GM21576 (cell line): ENCODE measurements around the gene GRIK4.
A peak's percentile ranks its signal among the peaks of the same experiment; 100 is the strongest.

Experiments
- ATAC-seq: cut with Tn5 transposase; IDR thresholded peaks from one replicate; pipeline ENCODE4 v1.9.1; 2021; ENCODE audit warnings: mild to moderate bottlenecking, moderate library complexity; ENCODE audit not compliant: unreplicated experiment

Gene GRIK4

DNA sequence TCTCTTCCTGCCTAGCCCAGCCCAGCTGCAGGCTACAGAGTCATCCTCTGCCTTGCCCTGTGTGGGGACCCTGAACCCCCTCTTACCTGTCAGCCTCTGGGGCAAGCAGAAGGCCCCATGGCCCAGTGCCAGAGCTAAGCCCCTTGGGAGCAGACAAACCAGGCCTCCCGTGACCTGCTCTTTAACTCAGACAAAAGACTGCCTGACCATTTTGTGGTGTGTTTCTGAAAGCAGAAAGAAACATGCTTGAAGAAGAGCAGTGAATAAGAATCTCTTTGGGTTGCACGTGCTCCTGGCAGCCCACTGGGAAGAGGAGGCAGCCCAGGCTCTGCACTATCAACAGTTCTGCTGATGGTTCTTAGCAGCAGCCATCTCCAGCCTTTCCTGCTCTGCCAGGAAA is 118.6 kb downstream of the GRIK4 start:
- ATAC-seq: no peak

GRCh38 chr11:120632579-120632978 is 121.0 kb downstream of the GRIK4 start:
- no peak for ATAC-seq

- no peak for ATAC-seq
These were observed 122.3 kb downstream of the GRIK4 start for GRCh38 chr11:120633616-120634393.

GRCh38 chr11:120634706-120635105 is 123.2 kb downstream of the GRIK4 start:
- no peak for ATAC-seq

DNA sequence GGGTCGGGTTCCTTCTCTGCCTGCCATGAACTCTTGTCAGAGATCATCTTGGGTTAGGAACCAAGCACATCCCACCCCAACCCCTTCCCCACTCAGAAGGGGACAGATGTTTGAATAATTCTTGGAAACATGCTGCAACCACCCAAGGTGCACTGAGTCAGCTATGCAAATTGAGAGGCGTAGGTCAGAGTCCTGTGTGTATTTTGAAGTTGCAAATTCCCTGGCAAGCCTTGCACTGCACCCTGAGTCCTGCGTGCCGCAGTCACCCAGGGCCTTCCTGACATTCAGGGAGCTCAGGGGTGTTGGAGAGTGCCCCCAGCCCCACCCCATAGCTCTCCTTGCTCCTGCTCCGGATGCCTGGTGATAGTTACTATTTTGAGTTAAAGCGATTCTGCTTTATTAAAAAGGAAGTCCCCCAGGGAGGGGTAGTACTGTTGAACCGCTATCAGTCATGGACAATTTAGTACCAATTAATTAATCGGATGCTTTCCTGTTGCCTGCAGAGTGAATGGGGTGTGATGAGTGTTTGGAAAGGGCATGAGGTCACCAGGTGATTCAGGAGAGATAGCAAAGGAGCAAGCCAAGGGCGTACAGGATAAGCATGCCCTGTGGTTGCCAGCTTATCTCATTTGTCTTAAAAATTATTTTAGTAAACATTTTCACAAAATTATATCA is 123.7 kb downstream of the GRIK4 start:
- no peak for ATAC-seq

DNA sequence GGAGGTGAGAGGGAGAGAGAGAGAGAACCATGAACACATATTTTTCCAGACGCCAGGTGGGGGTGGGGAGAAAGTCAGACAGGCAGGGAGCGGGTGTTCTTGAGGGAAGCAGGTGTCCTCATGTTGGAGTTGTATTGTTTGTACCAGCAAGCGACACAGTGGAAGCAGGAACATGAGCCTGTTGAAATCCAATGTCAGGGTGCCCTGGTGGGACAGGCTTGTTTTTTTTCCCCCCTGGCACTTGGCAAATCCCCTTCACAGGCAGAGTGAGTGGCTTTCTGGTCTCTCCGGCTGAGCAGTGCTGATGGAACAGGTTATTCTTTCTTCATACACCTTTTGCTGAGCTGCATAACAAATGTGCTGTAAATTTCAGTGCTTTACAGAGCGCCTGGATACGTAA is 125.6 kb downstream of the GRIK4 start:
- ATAC-seq: no peak

GRCh38 chr11:120642196-120642894 is 130.8 kb downstream of the GRIK4 start:
- ATAC-seq: no peak

GRCh38 chr11:120643284-120643683 is 131.7 kb downstream of the GRIK4 start:
- no peak for ATAC-seq

GRCh38 chr11:120645639-120646038 is 134.1 kb downstream of the GRIK4 start:
- ATAC-seq: no peak

DNA sequence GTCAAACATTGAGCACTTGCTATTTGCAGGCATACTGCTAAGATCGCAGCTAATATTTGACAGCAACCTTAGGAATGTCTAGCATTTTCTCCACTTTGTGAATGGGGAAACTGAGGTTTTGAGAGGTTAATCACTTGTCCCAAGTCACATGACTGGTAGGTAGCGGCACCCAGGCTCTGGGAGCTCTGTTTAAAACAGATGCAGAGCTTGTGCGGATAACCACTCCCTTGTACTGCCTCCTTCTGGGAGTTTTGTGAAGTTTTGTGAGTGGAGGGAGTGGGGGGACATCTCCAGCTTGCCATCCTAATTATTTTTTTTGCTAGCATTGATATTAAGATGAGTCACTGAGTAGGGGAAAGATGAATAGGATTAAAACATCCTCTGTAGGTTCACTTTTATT is 134.7 kb downstream of the GRIK4 start:
- ATAC-seq: no peak

DNA sequence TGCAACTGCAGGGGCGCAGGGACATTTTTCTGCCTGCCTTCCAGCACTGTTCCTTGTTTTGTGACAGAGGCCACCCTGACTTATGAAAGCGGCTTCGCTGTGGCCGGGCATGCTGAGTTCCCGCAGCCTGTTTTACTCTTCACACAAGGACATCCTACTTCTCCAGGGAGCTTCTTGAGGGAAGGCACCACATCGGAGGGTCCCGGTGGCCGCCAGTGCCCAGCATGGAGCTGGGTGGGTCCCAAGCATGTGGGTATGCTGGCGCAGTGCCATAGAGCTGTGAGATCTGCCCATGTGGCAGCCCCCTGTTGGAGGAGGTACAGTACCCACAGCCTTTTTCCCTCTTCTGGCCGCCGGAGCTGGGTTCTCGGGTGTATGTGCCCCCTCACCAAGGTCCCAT is 136.1 kb downstream of the GRIK4 start:
- ATAC-seq: no peak

DNA sequence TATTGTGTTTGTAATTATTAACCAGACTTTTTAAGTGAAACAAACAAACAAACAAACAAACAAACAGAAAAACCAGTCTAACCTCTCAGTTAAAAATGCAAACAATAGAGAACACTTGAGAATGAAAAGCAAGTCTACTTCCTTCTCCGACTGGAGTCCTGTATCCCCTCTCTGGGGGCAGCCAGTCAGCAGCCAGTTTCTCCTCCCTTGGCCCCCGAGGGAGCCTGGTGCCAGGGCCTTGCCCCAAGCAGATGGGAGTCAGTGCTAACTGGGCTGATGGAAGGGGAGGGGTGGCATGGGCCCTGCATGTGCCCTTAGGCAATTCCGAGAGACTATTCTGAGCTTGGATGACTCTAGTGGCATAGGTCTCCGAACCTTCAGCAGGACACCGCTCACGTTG is 137.2 kb downstream of the GRIK4 start:
- no peak for ATAC-seq

GRCh38 chr11:120649316-120649715 is 137.8 kb downstream of the GRIK4 start:
- no peak for ATAC-seq

- no peak for ATAC-seq
These were observed 139.8 kb downstream of the GRIK4 start for GRCh38 chr11:120651396-120651795.

GRCh38 chr11:120651836-120652235 is 140.3 kb downstream of the GRIK4 start:
- no peak for ATAC-seq

GRCh38 chr11:120652705-120653335 is 141.3 kb downstream of the GRIK4 start:
- no peak for ATAC-seq

GRCh38 chr11:120655589-120655988 is 144.0 kb downstream of the GRIK4 start:
- ATAC-seq: no peak

DNA sequence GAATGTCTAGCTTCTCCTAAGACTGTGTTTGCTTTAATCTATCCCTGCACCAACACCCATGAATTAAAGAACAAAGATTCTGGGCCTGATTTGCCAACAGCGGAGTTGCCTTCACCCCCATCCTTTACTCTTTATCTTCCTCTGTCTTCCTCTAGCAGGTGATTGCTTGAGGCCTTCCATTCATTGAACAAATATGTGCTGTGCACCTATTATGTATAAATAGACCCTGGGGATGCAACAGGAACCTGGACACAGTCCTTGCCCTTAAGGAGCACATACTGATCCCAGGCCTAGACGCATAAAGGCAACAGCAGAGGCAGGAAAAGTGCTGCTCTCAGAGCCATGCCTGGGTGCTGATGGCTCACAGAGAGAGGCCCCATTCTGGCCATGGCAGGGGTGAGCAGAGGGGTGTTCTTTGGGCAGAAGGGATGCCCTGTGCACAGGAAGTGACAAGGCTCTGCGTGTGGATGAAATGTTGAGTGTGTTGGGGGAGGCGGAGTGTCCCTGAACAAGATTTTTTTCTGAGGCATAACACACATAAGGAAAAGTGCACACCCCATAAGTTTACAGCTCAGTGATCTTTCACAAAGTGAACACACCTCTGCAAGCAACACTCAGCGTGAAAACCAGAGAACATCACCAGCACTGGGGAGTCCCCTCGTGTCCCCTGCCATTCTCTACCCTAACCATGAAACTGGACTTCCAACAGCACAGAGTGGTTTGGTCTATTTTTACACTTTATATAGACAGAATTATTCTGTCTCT is 145.9 kb downstream of the GRIK4 start:
- ATAC-seq: peak; percentile 72

DNA sequence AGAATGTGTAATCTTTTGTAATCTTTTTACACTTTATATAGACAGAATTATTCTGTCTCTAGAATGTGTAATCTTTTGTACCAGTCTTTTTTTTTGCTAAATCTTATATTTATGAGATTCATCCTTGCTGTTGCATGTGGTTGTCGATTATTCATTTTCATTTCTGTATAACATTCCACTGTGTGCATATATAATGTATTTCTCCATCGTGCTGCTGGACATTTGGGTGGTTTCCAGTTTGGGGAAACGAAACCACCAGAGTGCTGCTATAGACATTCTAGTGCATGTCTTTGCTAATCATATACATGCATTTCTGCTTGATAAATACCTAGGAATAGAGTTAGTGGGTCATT is 146.5 kb downstream of the GRIK4 start:
- peak; percentile 48 for ATAC-seq

DNA sequence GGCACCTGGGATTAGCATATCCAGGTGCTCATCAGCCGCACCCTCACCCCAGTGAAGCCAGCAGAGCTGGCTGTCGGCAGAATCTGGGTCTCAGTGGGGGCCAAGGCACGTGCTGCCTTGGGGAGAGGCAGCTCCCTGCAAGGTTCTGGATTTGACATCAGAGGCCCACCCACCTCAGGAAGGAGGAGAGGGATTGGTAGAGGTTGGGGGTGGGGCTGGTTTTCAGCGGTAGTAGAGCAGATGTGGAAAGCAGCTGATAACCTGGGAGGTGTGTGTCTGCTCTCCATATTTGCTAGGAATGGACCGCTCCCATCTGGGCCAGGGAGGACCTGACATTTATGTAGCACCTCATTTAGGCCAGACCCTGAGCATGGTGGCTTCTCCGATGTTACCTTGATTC is 147.5 kb downstream of the GRIK4 start:
- ATAC-seq: no peak

DNA sequence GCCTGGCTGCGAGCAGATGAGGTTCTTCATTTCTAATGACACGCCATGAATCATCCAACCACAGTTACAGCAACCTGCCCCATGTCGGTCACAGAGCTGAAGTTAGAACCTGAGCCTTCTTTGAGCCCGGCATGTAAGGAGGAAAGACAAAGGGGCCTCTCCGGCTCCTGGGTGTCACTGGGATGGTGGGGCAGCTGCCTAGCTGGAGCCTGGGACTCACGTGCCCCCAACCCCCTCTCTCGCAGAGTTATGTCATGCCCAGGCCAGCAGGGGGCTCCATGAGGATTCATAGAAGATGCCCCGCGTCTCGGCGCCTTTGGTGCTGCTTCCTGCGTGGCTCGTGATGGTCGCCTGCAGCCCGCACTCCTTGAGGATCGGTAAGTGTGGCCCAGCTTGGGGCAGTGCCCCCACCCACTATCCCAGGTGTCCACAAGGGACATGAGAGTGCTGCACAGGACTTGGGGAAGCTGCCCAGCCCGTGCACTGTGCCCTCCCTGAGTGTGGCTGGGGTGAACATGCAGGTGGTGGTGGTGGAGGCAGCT is 148.5 kb downstream of the GRIK4 start:
- no peak for ATAC-seq
